ENCODE data around the gene PCNT. TPM values are rescaled to one million over a fixed set of nuclear protein-coding genes. Genes with fewer than 3 reads are reported as not detected.

Gene PCNT
- total RNA-seq, 2 experiments from 2014 or later, result 46.2 to 46.6 TPM

DNA sequence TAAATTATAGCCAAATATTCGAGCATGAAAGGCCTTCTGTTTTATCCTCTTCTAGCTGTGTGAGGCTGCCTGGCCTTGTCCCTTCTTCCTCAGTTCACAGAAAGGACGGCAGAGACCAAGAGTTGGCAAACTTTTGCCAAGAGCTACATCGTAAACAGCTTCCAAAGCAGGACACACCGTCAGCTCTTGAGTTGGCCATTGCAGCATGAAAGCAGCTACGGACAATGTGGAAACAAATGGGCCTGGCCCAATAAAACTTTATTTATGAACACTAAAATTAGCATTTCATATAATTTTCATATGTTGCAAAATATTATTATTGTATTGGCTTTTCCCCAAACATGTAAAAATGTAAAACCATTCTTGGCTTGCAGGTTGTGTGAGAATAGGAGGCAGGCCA lies 11.0 kb upstream of the PCNT start:
- TF ChIP-seq, protein P1, sequence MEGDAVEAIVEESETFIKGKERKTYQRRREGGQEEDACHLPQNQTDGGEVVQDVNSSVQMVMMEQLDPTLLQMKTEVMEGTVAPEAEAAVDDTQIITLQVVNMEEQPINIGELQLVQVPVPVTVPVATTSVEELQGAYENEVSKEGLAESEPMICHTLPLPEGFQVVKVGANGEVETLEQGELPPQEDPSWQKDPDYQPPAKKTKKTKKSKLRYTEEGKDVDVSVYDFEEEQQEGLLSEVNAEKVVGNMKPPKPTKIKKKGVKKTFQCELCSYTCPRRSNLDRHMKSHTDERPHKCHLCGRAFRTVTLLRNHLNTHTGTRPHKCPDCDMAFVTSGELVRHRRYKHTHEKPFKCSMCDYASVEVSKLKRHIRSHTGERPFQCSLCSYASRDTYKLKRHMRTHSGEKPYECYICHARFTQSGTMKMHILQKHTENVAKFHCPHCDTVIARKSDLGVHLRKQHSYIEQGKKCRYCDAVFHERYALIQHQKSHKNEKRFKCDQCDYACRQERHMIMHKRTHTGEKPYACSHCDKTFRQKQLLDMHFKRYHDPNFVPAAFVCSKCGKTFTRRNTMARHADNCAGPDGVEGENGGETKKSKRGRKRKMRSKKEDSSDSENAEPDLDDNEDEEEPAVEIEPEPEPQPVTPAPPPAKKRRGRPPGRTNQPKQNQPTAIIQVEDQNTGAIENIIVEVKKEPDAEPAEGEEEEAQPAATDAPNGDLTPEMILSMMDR (IDR thresholded peaks at IDR 0.05), result no peak
- CTCF ChIA-PET, result interaction anchor here (0.9 kb wide), 1 partner anchor 196 kb away, joined by 3 read pairs; no protein-coding TSS in a partner anchor
- Mint-ChIP-seq H3K9me3 (no peaks in the 10 kb centered on the region), H3K4me1 (ENCODE audit: low read depth) (no peaks in the 10 kb centered on the region), H3K36me3 (ENCODE audit: low read depth) (peaks cover 17% of the 10 kb centered on the region), H3K27ac (no peak overlapping the region), H3K4me3 (no peak overlapping the region), H3K27me3 (no peaks in the 10 kb centered on the region)
- DNase-seq (no peak), ATAC-seq (no peak)
- intact Hi-C loops (cut with micrococcal nuclease), result no loop called here
- POLR2A ChIA-PET, result no interaction called here

DNA sequence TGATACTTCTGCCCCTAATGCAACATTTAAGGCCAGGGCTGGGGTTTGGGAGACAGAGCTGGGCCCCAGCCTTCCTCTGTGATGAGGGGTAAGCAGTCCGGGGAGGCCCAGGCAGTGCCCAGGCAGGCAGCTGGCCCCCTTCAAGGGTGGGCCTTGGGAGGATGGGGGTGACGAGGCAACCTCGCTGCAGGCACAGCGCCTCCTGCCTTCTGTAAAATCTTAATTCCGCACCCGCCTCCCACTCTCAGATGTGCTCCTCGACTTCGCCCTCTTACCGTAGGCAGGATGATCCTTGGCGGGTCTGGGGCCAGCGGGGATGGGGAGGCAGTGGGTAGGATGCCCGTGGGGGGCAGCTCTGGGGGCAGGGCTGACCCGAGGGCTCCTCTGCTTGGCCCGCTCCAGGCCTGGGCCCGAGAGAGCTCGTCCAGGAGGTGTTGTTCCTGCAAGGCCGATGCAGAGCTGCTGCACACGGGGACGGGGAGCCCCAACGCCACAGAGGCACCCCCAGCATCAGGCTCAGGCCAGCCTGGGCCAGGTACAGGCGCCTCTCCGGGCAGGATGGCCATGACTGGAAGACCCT lies 9.4 kb upstream of the PCNT start:
- intact Hi-C loops (cut with micrococcal nuclease), result no loop called here
- no peak overlapping the region for H3K27ac Mint-ChIP-seq
- no peaks in the 10 kb centered on the region for H3K4me1 Mint-ChIP-seq (ENCODE audit: low read depth)
- ATAC-seq (no peak), DNase-seq (no peak)
- TF ChIP-seq, protein P1 (IDR thresholded peaks at IDR 0.05), result no peak
- no peak overlapping the region for H3K4me3 Mint-ChIP-seq
- no peaks in the 10 kb centered on the region for H3K9me3 Mint-ChIP-seq
- H3K27me3 Mint-ChIP-seq, result no peaks in the 10 kb centered on the region
- ChIA-PET CTCF (no interaction called here), POLR2A (interaction anchor here (1.4 kb wide), 1 partner anchor 9 kb away, joined by 4 read pairs; the partner anchor contains the start of gene C21orf58)
- peaks cover 15% of the 10 kb centered on the region for H3K36me3 Mint-ChIP-seq (ENCODE audit: low read depth)

DNA sequence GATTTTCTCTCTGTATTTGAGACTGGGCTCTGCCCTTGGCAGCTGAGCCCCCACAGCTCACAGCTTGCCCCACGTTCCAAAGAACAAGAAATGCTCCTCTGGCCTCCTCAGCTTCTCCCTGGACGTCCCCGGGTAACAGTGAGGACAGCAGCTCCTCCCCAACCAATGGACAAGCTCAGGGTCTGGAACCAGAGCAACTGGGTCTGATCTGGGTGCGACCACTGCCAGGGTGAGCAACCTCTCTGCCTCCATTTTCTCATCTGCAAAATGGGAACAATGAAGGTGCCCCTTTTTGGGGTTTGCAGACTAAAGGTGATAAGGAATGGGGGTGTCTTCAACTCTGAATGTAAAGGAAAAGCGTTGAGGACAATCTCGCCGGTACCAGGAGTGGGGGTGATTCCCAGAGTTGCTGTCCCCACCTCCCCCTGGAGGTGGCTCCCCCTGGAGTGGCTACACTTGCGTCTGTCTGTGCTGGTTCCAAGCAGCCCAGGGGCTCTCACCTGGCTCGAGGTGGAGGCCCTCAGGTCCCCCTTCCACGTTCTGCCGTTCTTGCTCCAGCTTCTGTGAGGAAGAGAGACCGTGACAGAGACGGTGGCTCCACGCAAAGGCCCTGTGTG lies 7.1 kb upstream of the PCNT start:
- CTCF ChIA-PET, result no interaction called here
- H3K27ac Mint-ChIP-seq, result no peak overlapping the region
- peaks cover 22% of the 10 kb centered on the region for H3K36me3 Mint-ChIP-seq (ENCODE audit: low read depth)
- POLR2A ChIA-PET, result interaction anchor here (0.5 to 1.0 kb wide), 2 partner anchors 49 to 108 kb away, joined by 3 read pairs; no protein-coding TSS in a partner anchor
- no peaks in the 10 kb centered on the region for H3K27me3 Mint-ChIP-seq
- H3K4me3 Mint-ChIP-seq, result no peak overlapping the region
- intact Hi-C loops (cut with micrococcal nuclease), result no loop called here
- H3K4me1 Mint-ChIP-seq (ENCODE audit: low read depth), result peaks cover 14% of the 10 kb centered on the region
- no peaks in the 10 kb centered on the region for H3K9me3 Mint-ChIP-seq
- ATAC-seq (no peak), DNase-seq (no peak)
- TF ChIP-seq, protein P1 (IDR thresholded peaks at IDR 0.05), result no peak

DNA sequence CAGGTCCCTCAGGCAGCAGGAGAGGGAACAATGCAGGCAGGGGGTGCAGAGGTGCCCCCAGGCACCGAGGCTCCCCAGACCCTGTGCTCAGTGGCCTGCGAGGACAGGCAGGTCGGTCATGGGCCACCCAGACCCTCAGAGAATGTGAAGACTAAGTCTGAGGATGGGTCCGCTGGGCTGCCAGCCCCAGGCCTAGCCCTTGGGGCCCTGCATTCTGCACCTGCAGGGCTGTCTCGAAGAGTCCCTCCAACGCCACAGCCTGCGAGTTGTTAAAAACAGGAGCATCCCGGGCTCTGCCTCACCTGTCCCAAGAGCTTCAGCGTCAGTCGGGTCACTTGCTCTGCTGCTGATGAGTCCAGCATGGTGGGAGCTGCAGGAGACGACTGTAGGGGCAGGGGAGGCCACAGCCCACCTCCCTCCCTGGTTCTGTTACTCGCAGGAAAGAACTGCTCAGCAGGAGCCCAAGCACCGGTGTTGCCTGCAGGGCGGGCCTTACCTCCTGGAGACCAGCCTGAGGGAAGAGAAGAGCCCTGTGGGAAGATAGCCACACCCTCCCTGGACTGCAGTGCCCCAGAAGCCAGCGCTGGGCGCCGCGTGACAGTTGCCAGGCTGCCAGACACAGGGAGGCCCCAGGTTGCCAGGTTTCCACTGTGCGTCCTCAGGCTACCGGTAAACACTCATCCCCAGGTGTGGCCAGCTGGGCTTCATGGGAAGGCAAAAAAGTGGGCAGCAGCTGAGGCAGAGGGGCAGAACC lies 6.1 kb upstream of the PCNT start:
- Mint-ChIP-seq H3K27ac (no peak overlapping the region), H3K36me3 (ENCODE audit: low read depth) (peaks cover 29% of the 10 kb centered on the region), H3K4me3 (no peak overlapping the region), H3K9me3 (no peaks in the 10 kb centered on the region), H3K4me1 (ENCODE audit: low read depth) (peaks cover 18% of the 10 kb centered on the region), H3K27me3 (no peaks in the 10 kb centered on the region)
- intact Hi-C loops (cut with micrococcal nuclease), result no loop called here
- ChIA-PET POLR2A (no interaction called here), CTCF (no interaction called here)
- TF ChIP-seq, protein P1 (IDR thresholded peaks at IDR 0.05), result no peak
- no peak for DNase-seq
- ATAC-seq, result no peak

DNA sequence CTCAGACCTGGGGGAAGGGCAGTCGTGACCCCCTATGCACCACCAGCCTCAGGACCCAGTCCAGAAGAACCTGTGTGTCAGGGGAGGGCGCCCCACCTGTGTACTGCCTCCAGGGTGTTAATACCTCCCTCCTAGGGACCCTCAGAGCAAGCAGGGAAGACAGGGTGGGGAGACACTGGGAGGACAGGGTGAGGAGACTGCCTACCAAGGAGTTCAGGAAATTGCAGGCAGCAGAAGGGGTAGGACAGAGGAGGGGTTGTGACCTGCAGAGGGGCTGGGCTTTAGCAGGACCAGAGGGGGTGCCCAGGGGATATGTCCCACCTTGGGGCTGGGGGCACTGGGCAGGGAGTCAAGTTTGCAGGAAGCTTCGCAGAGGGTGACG lies 5.5 kb upstream of the PCNT start:
- TF ChIP-seq, protein P1 (IDR thresholded peaks at IDR 0.05), result no peak
- Mint-ChIP-seq H3K4me1 (ENCODE audit: low read depth) (peaks cover 18% of the 10 kb centered on the region), H3K36me3 (ENCODE audit: low read depth) (peaks cover 32% of the 10 kb centered on the region), H3K27me3 (no peaks in the 10 kb centered on the region), H3K4me3 (no peak overlapping the region), H3K9me3 (no peaks in the 10 kb centered on the region), H3K27ac (no peak overlapping the region)
- intact Hi-C loops (cut with micrococcal nuclease), result no loop called here
- DNase-seq (no peak), ATAC-seq (no peak)
- ChIA-PET CTCF (no interaction called here), POLR2A (no interaction called here)
